ENCODE data around the gene CCNL1.

CCNL1 gene

GRCh38 chr3:157127831-157128767, 31.8 kb downstream of the CCNL1 start:
- TF ChIP-seq TAF1 (IDR thresholded peaks at IDR 0.05; ENCODE audit: borderline replicate concordance, insufficient read depth, low read length) = no peak
- TF ChIP-seq POLR2AphosphoS5 (IDR thresholded peaks at IDR 0.05; ENCODE audit: low read depth, low read length) = no peak
- no peak for TF ChIP-seq REST (IDR thresholded peaks at IDR 0.05; ENCODE audit: insufficient read depth in 1 of 2, low read depth in 2 of 2, low read length in 2 of 2)
- no peak for TF ChIP-seq FOXP2 (optimal IDR thresholded peaks at IDR 0.05; ENCODE audit: borderline replicate concordance, extremely low read depth, extremely low read length, insufficient read depth)

GRCh38 chr3:157127268-157127667, 32.7 kb downstream of the CCNL1 start:
- TF ChIP-seq SIN3A (IDR thresholded peaks at IDR 0.05; ENCODE audit: borderline replicate concordance, insufficient read depth, low read length) (no peak), FOXP2 (optimal IDR thresholded peaks at IDR 0.05; ENCODE audit: borderline replicate concordance, extremely low read depth, extremely low read length, insufficient read depth) (no peak), REST (IDR thresholded peaks at IDR 0.05; ENCODE audit: insufficient read depth in 1 of 2, low read depth in 2 of 2, low read length in 2 of 2) (no peak)

GRCh38 chr3:157126365-157126764, 33.6 kb downstream of the CCNL1 start:
- TF ChIP-seq FOXP2 (optimal IDR thresholded peaks at IDR 0.05; ENCODE audit: borderline replicate concordance, extremely low read depth, extremely low read length, insufficient read depth) = no peak
- no peak for TF ChIP-seq TAF1 (IDR thresholded peaks at IDR 0.05; ENCODE audit: borderline replicate concordance, insufficient read depth, low read length)
- TF ChIP-seq POLR2AphosphoS5 (IDR thresholded peaks at IDR 0.05; ENCODE audit: low read depth, low read length) = no peak
- no peak for TF ChIP-seq SIN3A (IDR thresholded peaks at IDR 0.05; ENCODE audit: borderline replicate concordance, insufficient read depth, low read length)
- TF ChIP-seq REST (IDR thresholded peaks at IDR 0.05; ENCODE audit: insufficient read depth in 1 of 2, low read depth in 2 of 2, low read length in 2 of 2) = no peak

- no peak for TF ChIP-seq TAF1 (IDR thresholded peaks at IDR 0.05; ENCODE audit: borderline replicate concordance, insufficient read depth, low read length)
- no peak for TF ChIP-seq SIN3A (IDR thresholded peaks at IDR 0.05; ENCODE audit: borderline replicate concordance, insufficient read depth, low read length)
- TF ChIP-seq REST (IDR thresholded peaks at IDR 0.05; ENCODE audit: insufficient read depth in 1 of 2, low read depth in 2 of 2, low read length in 2 of 2) = no peak
- no peak for TF ChIP-seq POLR2AphosphoS5 (IDR thresholded peaks at IDR 0.05; ENCODE audit: low read depth, low read length)
- TF ChIP-seq FOXP2 (optimal IDR thresholded peaks at IDR 0.05; ENCODE audit: borderline replicate concordance, extremely low read depth, extremely low read length, insufficient read depth) = no peak
Observed at GRCh38 chr3:157125101-157125500, 34.8 kb downstream of the CCNL1 start.
